Adrenal gland (tissue), 5 donors: ENCODE results near the gene TBC1D24.

Experiments
- CTCF ChIP-seq, 6 experiments: fragments of 450-650 bp in 4 of 6; fragments of 200-600 bp in 2 of 6; sonication (generic) in 1 of 6; IDR thresholded peaks; 1 replicate in 5 of 6; 2 replicates in 1 of 6; pipeline versions ENCODE4 v1.5.1 to v1.8.0; 2016 to 2021; ENCODE audit warnings: antibody characterized with exemption in 6 of 6, mild to moderate bottlenecking in 2 of 6, moderate library complexity in 1 of 6
- POLR2A ChIP-seq, 2 donors: fragments of 450-650 bp; IDR thresholded peaks; one replicate each; pipeline ENCODE4 v1.6.1; 2017; ENCODE audit warnings: antibody characterized with exemption in 2 of 2, mild to moderate bottlenecking in 2 of 2, moderate library complexity in 1 of 2
- donor health status: DM: no; HTN: no; CAD: no.

- TF ChIP-seq CTCF (IDR thresholded peaks at IDR 0.05): no peak
- TF ChIP-seq POLR2A (IDR thresholded peaks at IDR 0.05): no peak
Measured at GRCh38 chr16:2425825-2426430, 49.0 kb upstream of the TBC1D24 start.
